Measurements from ENCODE around the gene PTK6. TPM values are rescaled to one million over a fixed set of nuclear protein-coding genes. Genes with fewer than 3 reads are reported as not detected.
A peak's percentile ranks its signal among the peaks of the same experiment; 100 is the strongest.

PTK6 gene
- total RNA-seq, 1 experiment from 2014 or later: 6.7 TPM

DNA sequence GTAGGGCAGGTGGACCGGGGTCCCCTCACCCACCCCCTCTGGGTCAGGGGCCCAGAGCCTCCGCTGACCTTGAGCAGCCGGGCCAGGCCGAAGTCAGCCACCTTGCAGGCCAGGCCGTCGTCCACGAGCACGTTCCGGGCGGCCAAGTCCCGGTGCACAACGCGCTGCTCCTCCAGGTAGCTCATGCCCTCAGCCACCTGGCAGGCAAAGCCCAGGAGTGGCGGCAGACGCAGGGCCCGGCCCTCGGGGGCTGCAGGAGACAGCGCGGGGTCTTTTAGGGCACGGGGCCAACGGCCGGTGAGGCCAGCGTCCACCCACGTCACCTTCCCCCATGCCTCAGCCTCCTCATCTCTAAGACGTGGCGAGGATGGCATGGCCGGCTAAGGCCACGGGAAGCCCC lies 4.2 kb upstream of the PTK6 start:
- Histone ChIP-seq H3K4me2 (ENCODE audit: low read length) (peak overlapping the region; percentile 76), H3K4me1 (ENCODE audit: control insufficient read depth in 1 of 2, insufficient read depth in 2 of 2, low read length in 2 of 2) (peaks cover 53 to 97% of the 10 kb centered on the region in 2 experiments), H3K79me2 (ENCODE audit: insufficient read depth, low read length) (no peaks in the 10 kb centered on the region), H3K27ac (ENCODE audit: low read depth, low read length) (peak overlapping the region; percentile 72), H3K9me3 (ENCODE audit: control insufficient read depth in 1 of 2, insufficient read depth in 1 of 2, low read depth in 1 of 2, low read length in 2 of 2) (no peaks in the 10 kb centered on the region), H3K27me3 (ENCODE audit: insufficient read depth, low read length) (no peaks in the 10 kb centered on the region), H3K9ac (ENCODE audit: low read length) (peak overlapping the region; percentile 67), H3K9me2 (ENCODE audit: insufficient read depth) (no peaks in the 10 kb centered on the region), H3K4me3 (replicated peaks in 1 of 2; ENCODE audit: low read depth in 1 of 2, low read length in 2 of 2) (peak overlapping the region; percentile 59 to 64), H2AFZ (ENCODE audit: low read depth, low read length, poor library complexity, severe bottlenecking) (no peak overlapping the region), H4K20me1 (ENCODE audit: insufficient read depth) (no peaks in the 10 kb centered on the region), H3K36me3 (ENCODE audit: control insufficient read depth in 1 of 2, insufficient read depth in 2 of 2, low read length in 2 of 2) (no peaks in the 10 kb centered on the region)
- ChIA-PET RAD21 (ENCODE audit: low non-redundant PET in 1 of 2, low total read pairs in 2 of 2, uncharacterized antibody in 2 of 2, unreplicated experiment in 2 of 2) (interaction anchor here in 1 of 2 experiments (0.5 kb wide), 1 partner anchor 87 kb away, joined by 4 read pairs; no protein-coding TSS in a partner anchor), POLR2A (interaction anchor here (1.0 to 1.1 kb wide), 2 partner anchors 10 to 13 kb away, joined by 3 to 5 read pairs; no protein-coding TSS in a partner anchor), CTCF (interaction anchor here (0.6 to 1.1 kb wide), 2 partner anchors 439 to 534 kb away, joined by 3 to 7 read pairs; partner anchors contain the start of gene PRPF6)
- TF ChIP-seq FOSL1 (IDR thresholded peaks at IDR 0.05; ENCODE audit: low read depth) (no peak), SRF (IDR thresholded peaks at IDR 0.05; ENCODE audit: low read depth) (no peak), EZH2phosphoT487 (IDR thresholded peaks at IDR 0.05; ENCODE audit: borderline replicate concordance) (no peak), ELF1 (IDR thresholded peaks at IDR 0.05; ENCODE audit: borderline replicate concordance, low read depth) (no peak), TCF7L2 (IDR thresholded peaks at IDR 0.05; ENCODE audit: borderline replicate concordance, extremely low read depth, insufficient read depth, insufficient read length) (no peak)
- TF ChIP-seq, protein P1, sequence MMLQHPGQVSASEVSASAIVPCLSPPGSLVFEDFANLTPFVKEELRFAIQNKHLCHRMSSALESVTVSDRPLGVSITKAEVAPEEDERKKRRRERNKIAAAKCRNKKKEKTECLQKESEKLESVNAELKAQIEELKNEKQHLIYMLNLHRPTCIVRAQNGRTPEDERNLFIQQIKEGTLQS (IDR thresholded peaks at IDR 0.05): no peak
- no peak for DNase-seq (ENCODE audit: low read depth, low spot score)
- ATAC-seq: no peak
- intact Hi-C loops (cut with micrococcal nuclease): no loop called here
- TSS peak; percentile 61 for BruUV-seq (replicated peaks)

DNA sequence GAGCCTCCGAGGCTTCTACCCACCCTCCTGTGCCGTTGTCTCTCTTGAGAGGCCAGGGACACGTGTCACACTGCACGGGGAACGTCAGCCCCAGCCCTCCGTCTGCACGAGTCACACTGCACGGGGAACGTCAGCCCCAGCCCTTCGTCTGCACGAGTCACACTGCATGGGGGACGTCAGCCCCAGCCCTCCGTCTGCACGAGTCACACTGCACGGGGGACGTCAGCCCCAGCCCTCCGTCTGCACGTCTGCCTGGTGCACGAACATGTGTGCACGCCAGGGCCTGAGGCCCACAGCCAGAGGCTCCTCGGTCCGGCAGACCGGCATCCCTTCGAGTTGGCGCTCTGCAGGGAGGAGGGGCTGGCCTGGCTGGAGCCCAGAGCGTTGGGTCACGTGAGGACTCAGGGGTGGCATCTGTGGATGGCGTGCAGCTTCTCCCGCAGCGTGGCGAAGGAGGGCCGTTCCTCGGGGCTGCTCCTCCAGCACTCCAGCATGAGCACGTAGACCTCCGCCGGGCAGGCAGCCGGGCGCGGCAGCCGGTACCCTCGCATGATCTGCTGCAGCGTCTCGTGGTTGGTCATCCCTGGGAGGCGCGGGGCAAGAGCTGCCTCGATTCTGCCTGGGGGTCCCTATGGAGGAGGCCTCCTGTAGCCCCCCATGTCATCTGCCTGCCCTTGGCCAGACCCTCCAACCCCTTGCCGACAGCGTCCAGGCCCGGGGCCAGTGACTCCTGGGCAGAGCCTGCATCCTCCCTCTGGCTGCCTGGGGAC lies 3.4 kb upstream of the PTK6 start:
- no TSS peak for BruUV-seq (replicated peaks)
- H2AFZ ChIP-seq (ENCODE audit: low read depth, low read length, poor library complexity, severe bottlenecking): no peak overlapping the region
- no peak for ATAC-seq
- H4K20me1 ChIP-seq (ENCODE audit: insufficient read depth): no peaks in the 10 kb centered on the region
- H3K4me2 ChIP-seq (ENCODE audit: low read length): peak overlapping the region; percentile 76
- no peaks in the 10 kb centered on the region for H3K79me2 ChIP-seq (ENCODE audit: insufficient read depth, low read length)
- no peaks in the 10 kb centered on the region for H3K27me3 ChIP-seq (ENCODE audit: insufficient read depth, low read length)
- H3K4me1 ChIP-seq (ENCODE audit: control insufficient read depth in 1 of 2, insufficient read depth in 2 of 2, low read length in 2 of 2): peaks cover 52 to 95% of the 10 kb centered on the region in 2 experiments
- H3K27ac ChIP-seq (ENCODE audit: low read depth, low read length): peak overlapping the region; percentile 72; the same call in 1 of the 2 replicates
- H3K9ac ChIP-seq (ENCODE audit: low read length): no peak overlapping the region
- intact Hi-C loops (cut with micrococcal nuclease): no loop called here
- no peaks in the 10 kb centered on the region for H3K36me3 ChIP-seq (ENCODE audit: control insufficient read depth in 1 of 2, insufficient read depth in 2 of 2, low read length in 2 of 2)
- CTCF ChIA-PET: interaction anchor here (3.3 kb wide), 1 partner anchor 433 kb away, joined by 30 read pairs; no protein-coding TSS in a partner anchor
- H3K9me3 ChIP-seq (ENCODE audit: control insufficient read depth in 1 of 2, insufficient read depth in 1 of 2, low read depth in 1 of 2, low read length in 2 of 2): no peaks in the 10 kb centered on the region
- no peaks in the 10 kb centered on the region for H3K9me2 ChIP-seq (ENCODE audit: insufficient read depth)
- DNase-seq (ENCODE audit: low read depth, low spot score): no peak
- POLR2A ChIA-PET: no interaction called here
- RAD21 ChIA-PET (ENCODE audit: low non-redundant PET in 1 of 2, low total read pairs in 2 of 2, uncharacterized antibody in 2 of 2, unreplicated experiment in 2 of 2): no interaction called here
- peak overlapping the region in 1 of 2 experiments; percentile 64; a peak in 3 of 4 replicates for H3K4me3 ChIP-seq (replicated peaks in 1 of 2; ENCODE audit: low read depth in 1 of 2, low read length in 2 of 2)
- TF ChIP-seq CEBPB (IDR thresholded peaks at IDR 0.05; ENCODE audit: low read depth): no peak
- no peak for TF ChIP-seq POLR2AphosphoS5 (IDR thresholded peaks at IDR 0.05; ENCODE audit: low read depth, low read length)
- TF ChIP-seq SRF (IDR thresholded peaks at IDR 0.05; ENCODE audit: low read depth): no peak
- TF ChIP-seq POLR2A (IDR thresholded peaks at IDR 0.05; ENCODE audit: borderline replicate concordance, extremely low read depth, insufficient read depth, insufficient read length): no peak
- no peak for TF ChIP-seq TCF7L2 (IDR thresholded peaks at IDR 0.05; ENCODE audit: borderline replicate concordance, extremely low read depth, insufficient read depth, insufficient read length)
- TF ChIP-seq, protein P2, sequence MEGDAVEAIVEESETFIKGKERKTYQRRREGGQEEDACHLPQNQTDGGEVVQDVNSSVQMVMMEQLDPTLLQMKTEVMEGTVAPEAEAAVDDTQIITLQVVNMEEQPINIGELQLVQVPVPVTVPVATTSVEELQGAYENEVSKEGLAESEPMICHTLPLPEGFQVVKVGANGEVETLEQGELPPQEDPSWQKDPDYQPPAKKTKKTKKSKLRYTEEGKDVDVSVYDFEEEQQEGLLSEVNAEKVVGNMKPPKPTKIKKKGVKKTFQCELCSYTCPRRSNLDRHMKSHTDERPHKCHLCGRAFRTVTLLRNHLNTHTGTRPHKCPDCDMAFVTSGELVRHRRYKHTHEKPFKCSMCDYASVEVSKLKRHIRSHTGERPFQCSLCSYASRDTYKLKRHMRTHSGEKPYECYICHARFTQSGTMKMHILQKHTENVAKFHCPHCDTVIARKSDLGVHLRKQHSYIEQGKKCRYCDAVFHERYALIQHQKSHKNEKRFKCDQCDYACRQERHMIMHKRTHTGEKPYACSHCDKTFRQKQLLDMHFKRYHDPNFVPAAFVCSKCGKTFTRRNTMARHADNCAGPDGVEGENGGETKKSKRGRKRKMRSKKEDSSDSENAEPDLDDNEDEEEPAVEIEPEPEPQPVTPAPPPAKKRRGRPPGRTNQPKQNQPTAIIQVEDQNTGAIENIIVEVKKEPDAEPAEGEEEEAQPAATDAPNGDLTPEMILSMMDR (IDR thresholded peaks at IDR 0.05 in 2 of 3, conservative IDR thresholded peaks at IDR 0.05 in 1 of 3; ENCODE audit: borderline replicate concordance in 1 of 3, insufficient read depth in 1 of 3, low read depth in 2 of 3, low read length in 2 of 3): no peak
- TF ChIP-seq ZNF274 (IDR thresholded peaks at IDR 0.05; ENCODE audit: low read depth, low read length): no peak
- TF ChIP-seq EGR1 (IDR thresholded peaks at IDR 0.05; ENCODE audit: low read depth): no peak
- no peak for TF ChIP-seq YY1 (IDR thresholded peaks at IDR 0.05; ENCODE audit: extremely low read depth, insufficient replicate concordance, low read depth, low read length)
- no peak for TF ChIP-seq EZH2 (IDR thresholded peaks at IDR 0.05)
- TF ChIP-seq ELF1 (IDR thresholded peaks at IDR 0.05; ENCODE audit: borderline replicate concordance, low read depth): no peak
- TF ChIP-seq SIN3A (IDR thresholded peaks at IDR 0.05; ENCODE audit: low read depth): no peak
- TF ChIP-seq JUND (IDR thresholded peaks at IDR 0.05): no peak
- TF ChIP-seq, protein P3, sequence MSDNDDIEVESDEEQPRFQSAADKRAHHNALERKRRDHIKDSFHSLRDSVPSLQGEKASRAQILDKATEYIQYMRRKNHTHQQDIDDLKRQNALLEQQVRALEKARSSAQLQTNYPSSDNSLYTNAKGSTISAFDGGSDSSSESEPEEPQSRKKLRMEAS (IDR thresholded peaks at IDR 0.05): no peak

Data from HCT116 (cell line).